KMS-11 (cell line): ENCODE data around the gene PAPOLA.

Source experiments
- H2AFZ ChIP-seq: fragments of 200-600 bp; sonication (generic); 2 replicates; pipeline ENCODE4 v1.6.1; 2016; ENCODE audit warnings: antibody characterized with exemption, mixed run types, low read depth
- H3K27ac ChIP-seq: fragments of 200-600 bp; sonication (generic); 2 replicates; pipeline ENCODE4 v1.6.1; 2016; ENCODE audit warnings: mild to moderate bottlenecking, mixed run types
- H3K27me3 ChIP-seq: fragments of 200-600 bp; sonication (generic); 2 replicates; pipeline ENCODE4 v1.6.1; 2017; ENCODE audit warnings: mild to moderate bottlenecking, low read depth, mixed run types, moderate library complexity; ENCODE audit not compliant: insufficient read depth
- H3K36me3 ChIP-seq: fragments of 200-600 bp; sonication (generic); 2 replicates; pipeline ENCODE4 v1.6.1; 2017; ENCODE audit warnings: mild to moderate bottlenecking, mixed run types; ENCODE audit not compliant: insufficient read depth
- H3K4me1 ChIP-seq: fragments of 200-600 bp; sonication (generic); 2 replicates; pipeline ENCODE4 v1.6.1; 2016; ENCODE audit warnings: mild to moderate bottlenecking, low read depth, mixed run types; ENCODE audit not compliant: poor library complexity, severe bottlenecking
- H3K4me2 ChIP-seq: fragments of 200-600 bp; sonication (generic); 2 replicates; pipeline ENCODE4 v1.7.0; 2016; ENCODE audit warnings: mild to moderate bottlenecking, mixed run types
- H3K4me3 ChIP-seq: fragments of 200-600 bp; sonication (generic); IDR thresholded peaks from 2 replicates; pipeline ENCODE4 v1.6.1; 2017; ENCODE audit warnings: low read depth, low read length, mixed read lengths; ENCODE audit not compliant: insufficient read depth
- H3K79me2 ChIP-seq: fragments of 200-600 bp; sonication (generic); 2 replicates; pipeline ENCODE4 v1.6.1; 2016; ENCODE audit warnings: low read depth, mixed run types; ENCODE audit not compliant: insufficient read depth
- H3K9ac ChIP-seq: fragments of 200-600 bp; sonication (generic); 2 replicates; pipeline ENCODE4 v1.6.1; 2016; ENCODE audit warnings: mild to moderate bottlenecking, mixed run types
- H4K20me1 ChIP-seq: fragments of 200-600 bp; sonication (generic); 2 replicates; pipeline ENCODE4 v1.6.1; 2016; ENCODE audit warnings: mild to moderate bottlenecking, mixed run types; ENCODE audit not compliant: insufficient read depth
- CTCF ChIP-seq: fragments of 200-600 bp; sonication (generic); conservative IDR thresholded peaks from 2 replicates; pipeline ENCODE4 v1.6.1; 2017; ENCODE audit warnings: low read depth, mild to moderate bottlenecking, antibody characterized with exemption, low read length, moderate library complexity, mixed read lengths

The PAPOLA gene

DNA sequence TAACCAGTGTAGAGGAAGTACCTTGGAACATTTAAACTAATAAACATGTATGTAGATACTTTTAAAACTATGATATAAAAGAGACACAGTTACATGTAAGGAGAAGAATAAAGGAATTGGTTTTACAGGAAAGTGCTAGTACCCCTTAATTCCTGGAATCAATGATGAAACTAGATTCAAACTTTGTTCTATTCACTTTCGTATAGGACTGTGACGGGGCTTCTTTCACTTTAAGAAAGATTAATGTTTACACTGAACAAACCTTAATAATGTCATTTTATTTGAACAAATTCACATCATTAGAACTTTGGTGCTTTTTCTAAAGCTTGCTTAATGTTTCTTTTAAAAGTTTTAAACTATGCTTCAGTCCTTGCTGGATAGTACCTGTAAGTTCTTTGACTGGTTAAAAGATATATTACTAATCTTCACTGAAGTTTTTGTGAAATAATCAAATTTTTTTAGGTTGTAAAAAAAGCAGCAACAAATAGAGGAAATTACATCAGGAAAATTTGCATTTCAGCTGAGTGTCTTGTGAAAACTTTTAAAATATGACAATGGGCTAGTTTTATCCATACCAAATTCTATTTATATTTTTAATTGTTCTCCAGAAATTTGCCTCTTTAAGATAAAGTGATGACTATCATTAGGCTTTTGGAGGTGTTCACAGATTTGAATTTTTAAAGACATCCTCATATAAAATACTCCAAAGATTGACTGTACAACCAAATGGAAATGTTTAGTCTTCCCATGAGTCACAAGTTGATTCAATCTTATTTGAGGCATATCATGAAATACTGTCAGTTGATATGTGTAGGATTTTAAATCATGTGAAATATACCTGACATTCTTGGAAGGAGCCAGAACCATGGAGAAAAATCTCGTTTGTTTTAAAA is 36.2 kb downstream of the PAPOLA start:
- Histone ChIP-seq H3K79me2 (no peaks in the 10 kb centered on the region), H3K27ac (no peak overlapping the region), H3K36me3 (no peaks in the 10 kb centered on the region), H3K4me1 (no peaks in the 10 kb centered on the region), H3K4me3 (no peak overlapping the region), H2AFZ (no peak overlapping the region), H4K20me1 (no peaks in the 10 kb centered on the region), H3K27me3 (no peaks in the 10 kb centered on the region), H3K4me2 (no peak overlapping the region), H3K9ac (no peak overlapping the region)
- no peak for TF ChIP-seq CTCF

DNA sequence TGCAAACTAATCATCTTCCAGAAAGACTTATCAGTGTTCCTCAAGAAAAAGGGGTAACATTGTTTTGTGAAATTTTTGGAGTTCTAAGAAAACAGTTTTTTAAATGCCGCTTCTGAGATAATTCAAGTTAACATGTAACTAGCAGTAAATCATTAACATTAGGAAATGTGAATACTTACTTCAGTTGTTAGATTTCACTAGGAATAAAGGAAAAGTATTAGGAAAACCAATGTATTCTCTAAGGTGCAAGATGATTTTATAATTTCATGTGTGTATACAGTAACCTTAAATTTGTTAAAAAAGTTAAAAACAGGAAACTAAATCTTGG is 36.8 kb downstream of the PAPOLA start:
- no peaks in the 10 kb centered on the region for H3K36me3 ChIP-seq
- H3K4me2 ChIP-seq, result no peak overlapping the region
- no peaks in the 10 kb centered on the region for H3K27me3 ChIP-seq
- H4K20me1 ChIP-seq, result no peaks in the 10 kb centered on the region
- H3K4me3 ChIP-seq, result no peak overlapping the region
- no peak overlapping the region for H2AFZ ChIP-seq
- TF ChIP-seq CTCF, result no peak
- H3K9ac ChIP-seq, result no peak overlapping the region
- H3K4me1 ChIP-seq, result no peaks in the 10 kb centered on the region
- H3K79me2 ChIP-seq, result no peaks in the 10 kb centered on the region
- H3K27ac ChIP-seq, result no peak overlapping the region

GRCh38 chr14:96554315-96554910 is 52.2 kb downstream of the PAPOLA start:
- Histone ChIP-seq H3K79me2 (no peaks in the 10 kb centered on the region), H2AFZ (no peak overlapping the region), H3K4me3 (no peak overlapping the region), H3K27ac (peak overlapping the region; percentile 15; the same call in 1 of the 2 replicates), H3K4me1 (peaks cover 12% of the 10 kb centered on the region), H3K4me2 (no peak overlapping the region), H3K27me3 (no peaks in the 10 kb centered on the region), H4K20me1 (no peaks in the 10 kb centered on the region), H3K9ac (no peak overlapping the region), H3K36me3 (peaks cover 4% of the 10 kb centered on the region; the same call in 1 of the 2 replicates)
- TF ChIP-seq CTCF, result no peak

DNA sequence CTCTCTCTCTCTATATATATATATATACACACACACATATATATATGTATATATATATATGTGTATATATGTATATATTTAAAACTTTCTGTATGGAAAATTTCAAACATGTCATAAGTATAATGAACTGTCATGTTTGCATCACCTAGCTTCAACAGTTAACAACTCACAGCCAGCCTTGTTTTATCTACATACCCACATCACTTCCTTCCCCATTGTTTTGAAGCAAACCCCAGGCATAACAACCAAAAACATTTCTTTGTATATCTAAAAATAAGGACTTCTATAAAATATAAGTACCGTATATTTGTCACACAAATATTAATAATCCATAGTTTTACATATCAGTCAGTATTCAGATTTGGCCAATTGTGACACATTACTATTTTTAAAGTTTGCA is 57.4 kb downstream of the PAPOLA start:
- no peak for TF ChIP-seq CTCF
- Histone ChIP-seq H3K4me3 (no peak overlapping the region), H3K27me3 (no peaks in the 10 kb centered on the region), H3K36me3 (peaks cover 4% of the 10 kb centered on the region; the same call in 1 of the 2 replicates), H4K20me1 (no peaks in the 10 kb centered on the region), H3K27ac (no peak overlapping the region), H2AFZ (no peak overlapping the region), H3K9ac (no peak overlapping the region), H3K4me2 (no peak overlapping the region), H3K4me1 (peaks cover 9% of the 10 kb centered on the region), H3K79me2 (no peaks in the 10 kb centered on the region)
